Neural progenitor cell (in vitro differentiated cells): Measurements from ENCODE around the gene PACS1. TPM values are rescaled to one million over a fixed set of nuclear protein-coding genes. Genes with fewer than 3 reads are reported as not detected.
A peak's percentile ranks its signal among the peaks of the same experiment; 100 is the strongest.
"Not testable (repeated sequence)": the region's sequence is repeated elsewhere in the genome, so short reads cannot be mapped to it uniquely, and the experiment has no call there.

Experiments
- DNase-seq: peaks from one replicate; pipeline ENCODE4 v3.0.0-alpha.2; 2016; ENCODE audit warnings: low spot score
- H2AFZ ChIP-seq: fragments of 200-600 bp; sonication (generic); replicated peaks from 2 replicates; pipeline ENCODE4 v1.6.1; 2016; ENCODE audit warnings: antibody characterized with exemption
- H3F3A ChIP-seq: fragments of 200-600 bp; sonication (generic); 2 replicates; pipeline ENCODE4 v1.6.1; 2016; ENCODE audit warnings: antibody characterized with exemption, low read depth
- H3K27ac ChIP-seq: fragments of 200-600 bp; sonication (generic); 2 replicates; pipeline ENCODE4 v1.5.1; 2016; ENCODE audit warnings: mild to moderate bottlenecking
- H3K27me3 ChIP-seq: fragments of 200-600 bp; sonication (generic); 2 replicates; pipeline ENCODE4 v1.6.1; 2016; ENCODE audit warnings: mild to moderate bottlenecking, moderate library complexity
- H3K36me3 ChIP-seq: fragments of 200-600 bp; sonication (generic); 2 replicates; pipeline ENCODE4 v1.5.1; 2016
- H3K4me1 ChIP-seq: fragments of 200-600 bp; sonication (generic); 2 replicates; pipeline ENCODE4 v1.6.1; 2016; ENCODE audit warnings: mixed run types
- H3K4me2 ChIP-seq: fragments of 200-600 bp; sonication (generic); 2 replicates; pipeline ENCODE4 v1.6.1; 2016
- H3K4me3 ChIP-seq: fragments of 200-600 bp; sonication (generic); 2 replicates; pipeline ENCODE4 v1.5.1; 2016
- H3K79me2 ChIP-seq: fragments of 200-600 bp; sonication (generic); 2 replicates; pipeline ENCODE4 v1.6.1; 2016; ENCODE audit warnings: low read depth
- H3K9ac ChIP-seq: fragments of 200-600 bp; sonication (generic); 2 replicates; pipeline ENCODE4 v1.6.1; 2016
- H3K9me3 ChIP-seq: fragments of 200-600 bp; sonication (generic); 2 replicates; pipeline ENCODE4 v1.5.1; 2016; ENCODE audit warnings: low read depth
- H4K20me1 ChIP-seq: fragments of 200-600 bp; sonication (generic); 2 replicates; pipeline ENCODE4 v1.6.1; 2016; ENCODE audit warnings: low read depth
- H3K27ac Mint-ChIP-seq: 3 replicates; pipeline ENCODE4 v1.8.0; 2021; ENCODE audit warnings: mixed read lengths
- H3K27me3 Mint-ChIP-seq: 2 replicates; pipeline ENCODE4 v1.8.0; 2022; ENCODE audit warnings: low read depth, mild to moderate bottlenecking, inconsistent platforms, moderate library complexity, mixed read lengths; ENCODE audit not compliant: insufficient read depth
- H3K36me3 Mint-ChIP-seq: 3 replicates; pipeline ENCODE4 v1.8.0; 2021; ENCODE audit warnings: mixed read lengths
- H3K4me1 Mint-ChIP-seq: 3 replicates; pipeline ENCODE4 v1.8.0; 2021; ENCODE audit warnings: mixed read lengths
- H3K4me3 Mint-ChIP-seq: 3 replicates; pipeline ENCODE4 v1.8.0; 2021; ENCODE audit warnings: mild to moderate bottlenecking, moderate library complexity, mixed read lengths
- H3K9me3 Mint-ChIP-seq: 3 replicates; pipeline ENCODE4 v1.8.0; 2020; ENCODE audit warnings: mixed read lengths
- EZH2 ChIP-seq: fragments of 200-600 bp; sonication (generic); IDR thresholded peaks from 2 replicates; pipeline ENCODE4 v1.6.1; 2017; ENCODE audit warnings: antibody characterized with exemption, mild to moderate bottlenecking, moderate library complexity
- EZH2phosphoT487 ChIP-seq: fragments of 200-600 bp; sonication (generic); IDR thresholded peaks from 2 replicates; pipeline ENCODE4 v1.6.1; 2017; ENCODE audit warnings: antibody characterized with exemption
- total RNA-seq: library from RNA; depleted of rRNA; stranded (reverse); fragments of >200 nt; gene quantifications from 2 replicates; pipeline ENCODE4 v1.2.3, GENCODE V29; 2015; ENCODE audit warnings: low replicate concordance
- TF ChIP-seq, protein P1 (sequence below): fragments of 200-600 bp; sonication (generic); IDR thresholded peaks from 2 replicates; pipeline ENCODE4 v1.5.1; 2017; ENCODE audit warnings: antibody characterized with exemption, mild to moderate bottlenecking

Gene PACS1
- total RNA-seq, 1 donor from 2014 or later, result 13.4 TPM

DNA sequence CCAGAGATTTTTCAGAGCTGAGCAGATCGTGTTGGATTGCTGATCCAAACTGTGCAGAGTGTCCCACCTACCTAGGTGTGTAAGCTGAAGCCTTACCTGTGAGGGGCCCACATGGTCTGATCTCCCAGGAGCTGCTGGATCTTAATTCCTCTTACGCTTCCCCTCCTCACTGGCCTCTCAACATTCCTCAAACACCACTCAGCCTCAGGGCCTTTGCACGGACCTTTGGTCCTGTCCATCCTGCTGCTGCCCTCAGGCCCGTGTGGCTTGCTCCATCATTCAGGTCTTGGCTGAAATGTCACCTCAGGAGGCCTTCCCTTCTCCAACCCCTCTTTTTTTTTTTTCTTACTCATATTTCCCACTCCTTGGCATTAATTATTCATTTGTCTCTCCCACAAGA is 177.2 kb downstream of the PACS1 start:
- Histone ChIP-seq H3K36me3 (no peaks in the 10 kb centered on the region), H3K4me3 (no peak overlapping the region), H3K4me1 (no peaks in the 10 kb centered on the region), H3K4me2 (no peak overlapping the region), H3K27me3 (no peaks in the 10 kb centered on the region), H3K9ac (no peak overlapping the region), H3K27ac (no peak overlapping the region), H3F3A (no peaks in the 10 kb centered on the region), H4K20me1 (no peaks in the 10 kb centered on the region), H2AFZ (no peak overlapping the region), H3K9me3 (no peaks in the 10 kb centered on the region), H3K79me2 (no peaks in the 10 kb centered on the region)
- H3K4me1 Mint-ChIP-seq, result peaks cover 7% of the 10 kb centered on the region
- no peak overlapping the region for H3K27ac Mint-ChIP-seq
- no peak for DNase-seq
- no peaks in the 10 kb centered on the region for H3K9me3 Mint-ChIP-seq
- no peak for TF ChIP-seq EZH2phosphoT487
- TF ChIP-seq, protein P1, sequence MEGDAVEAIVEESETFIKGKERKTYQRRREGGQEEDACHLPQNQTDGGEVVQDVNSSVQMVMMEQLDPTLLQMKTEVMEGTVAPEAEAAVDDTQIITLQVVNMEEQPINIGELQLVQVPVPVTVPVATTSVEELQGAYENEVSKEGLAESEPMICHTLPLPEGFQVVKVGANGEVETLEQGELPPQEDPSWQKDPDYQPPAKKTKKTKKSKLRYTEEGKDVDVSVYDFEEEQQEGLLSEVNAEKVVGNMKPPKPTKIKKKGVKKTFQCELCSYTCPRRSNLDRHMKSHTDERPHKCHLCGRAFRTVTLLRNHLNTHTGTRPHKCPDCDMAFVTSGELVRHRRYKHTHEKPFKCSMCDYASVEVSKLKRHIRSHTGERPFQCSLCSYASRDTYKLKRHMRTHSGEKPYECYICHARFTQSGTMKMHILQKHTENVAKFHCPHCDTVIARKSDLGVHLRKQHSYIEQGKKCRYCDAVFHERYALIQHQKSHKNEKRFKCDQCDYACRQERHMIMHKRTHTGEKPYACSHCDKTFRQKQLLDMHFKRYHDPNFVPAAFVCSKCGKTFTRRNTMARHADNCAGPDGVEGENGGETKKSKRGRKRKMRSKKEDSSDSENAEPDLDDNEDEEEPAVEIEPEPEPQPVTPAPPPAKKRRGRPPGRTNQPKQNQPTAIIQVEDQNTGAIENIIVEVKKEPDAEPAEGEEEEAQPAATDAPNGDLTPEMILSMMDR, result no peak
- no peak for TF ChIP-seq EZH2
- H3K36me3 Mint-ChIP-seq, result peaks cover 4% of the 10 kb centered on the region
- peaks cover 11% of the 10 kb centered on the region for H3K27me3 Mint-ChIP-seq
- H3K4me3 Mint-ChIP-seq, result no peak overlapping the region

DNA sequence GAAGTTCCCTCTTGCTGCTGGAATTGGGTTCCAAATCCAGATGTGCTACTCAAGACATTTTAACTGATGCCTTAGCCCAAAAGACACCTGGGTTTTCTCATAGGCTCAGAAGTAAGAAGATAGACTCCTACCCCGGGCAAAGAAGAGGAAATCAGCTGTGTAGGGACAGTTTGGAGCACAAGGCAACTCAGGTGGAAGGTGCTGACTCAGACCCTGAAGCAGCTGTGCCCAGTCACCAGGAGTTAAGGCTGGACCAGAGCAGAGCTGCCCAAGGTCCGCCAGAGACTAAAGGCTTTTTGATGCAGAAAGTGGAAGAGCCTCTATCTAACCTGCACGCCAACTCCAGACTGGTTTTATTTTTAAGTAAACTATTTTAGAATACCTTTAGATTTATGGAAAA is 177.7 kb downstream of the PACS1 start:
- H3K9ac ChIP-seq, result no peak overlapping the region
- no peak overlapping the region for H3K4me2 ChIP-seq
- Mint-ChIP-seq H3K4me1 (peaks cover 7% of the 10 kb centered on the region), H3K27me3 (peaks cover 9% of the 10 kb centered on the region), H3K27ac (no peak overlapping the region), H3K36me3 (peaks cover 4% of the 10 kb centered on the region), H3K4me3 (no peak overlapping the region), H3K9me3 (no peaks in the 10 kb centered on the region)
- no peaks in the 10 kb centered on the region for H4K20me1 ChIP-seq
- no peak overlapping the region for H3K4me3 ChIP-seq
- H3F3A ChIP-seq, result no peaks in the 10 kb centered on the region
- DNase-seq, result no peak
- no peaks in the 10 kb centered on the region for H3K79me2 ChIP-seq
- H3K9me3 ChIP-seq, result no peaks in the 10 kb centered on the region
- H3K27ac ChIP-seq, result no peak overlapping the region
- no peaks in the 10 kb centered on the region for H3K27me3 ChIP-seq
- H3K36me3 ChIP-seq, result no peaks in the 10 kb centered on the region
- TF ChIP-seq EZH2phosphoT487, result no peak
- no peaks in the 10 kb centered on the region for H3K4me1 ChIP-seq
- no peak overlapping the region for H2AFZ ChIP-seq

DNA sequence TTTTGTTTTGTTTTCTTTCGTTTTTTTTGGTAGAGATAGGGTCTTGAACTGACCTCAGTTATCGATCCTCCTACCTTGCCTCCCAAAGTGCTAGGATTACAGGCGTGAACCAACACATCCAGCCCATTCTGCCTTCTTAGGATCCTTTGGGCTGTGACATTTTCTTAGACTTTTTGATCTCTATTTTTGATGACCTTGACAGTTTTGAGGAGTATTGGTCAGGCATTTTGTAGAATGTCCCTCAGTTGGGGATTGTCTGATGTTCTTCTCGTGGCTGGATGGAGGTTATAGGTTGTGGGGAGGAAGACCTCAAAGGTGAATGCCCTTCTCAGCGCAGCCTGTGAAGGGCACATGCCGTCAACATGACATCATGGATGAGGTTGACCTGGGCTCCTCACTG is 178.8 kb downstream of the PACS1 start:
- H3K4me2 ChIP-seq, result no peak overlapping the region
- no peaks in the 10 kb centered on the region for H3K79me2 ChIP-seq
- no peak overlapping the region for H3K4me3 ChIP-seq
- no peak overlapping the region for H2AFZ ChIP-seq
- TF ChIP-seq, protein P1, result no peak
- TF ChIP-seq EZH2, result no peak
- no peak overlapping the region for H3K9ac ChIP-seq
- no peaks in the 10 kb centered on the region for H3K4me1 ChIP-seq
- DNase-seq, result no peak
- Mint-ChIP-seq H3K4me3 (no peak overlapping the region), H3K4me1 (peaks cover 7% of the 10 kb centered on the region), H3K27ac (no peak overlapping the region), H3K36me3 (peaks cover 4% of the 10 kb centered on the region), H3K27me3 (peaks cover 10% of the 10 kb centered on the region), H3K9me3 (no peaks in the 10 kb centered on the region)
- no peaks in the 10 kb centered on the region for H4K20me1 ChIP-seq
- no peaks in the 10 kb centered on the region for H3K27me3 ChIP-seq
- no peaks in the 10 kb centered on the region for H3K36me3 ChIP-seq
- no peak overlapping the region for H3K27ac ChIP-seq
- no peaks in the 10 kb centered on the region for H3K9me3 ChIP-seq
- H3F3A ChIP-seq, result peaks cover 4% of the 10 kb centered on the region

DNA sequence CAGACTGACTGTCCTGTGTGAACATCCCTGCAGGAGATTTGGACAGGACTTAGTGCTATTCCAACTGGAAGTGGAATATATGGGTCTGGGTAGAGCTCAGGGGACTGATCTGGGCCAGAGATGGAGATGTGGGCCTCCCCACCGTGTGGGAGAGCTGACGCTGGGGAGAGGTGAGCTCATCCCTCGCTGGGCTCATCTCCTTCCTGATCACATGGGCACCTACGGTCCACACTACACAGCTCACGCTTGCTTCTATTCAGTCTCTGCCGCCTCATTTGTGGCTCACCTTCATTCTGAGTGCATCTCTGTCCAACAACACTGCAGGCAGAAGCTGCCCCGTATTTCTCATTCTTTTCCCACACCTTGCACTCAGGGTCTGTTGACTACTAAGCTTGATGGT is 181.7 kb downstream of the PACS1 start:
- no peak overlapping the region for H3K27ac Mint-ChIP-seq
- TF ChIP-seq EZH2phosphoT487 (no peak), EZH2 (no peak)
- TF ChIP-seq, protein P1, result no peak
- Histone ChIP-seq H3K4me3 (no peak overlapping the region), H3K36me3 (no peaks in the 10 kb centered on the region), H3K27me3 (no peaks in the 10 kb centered on the region), H3K27ac (no peak overlapping the region), H3K9ac (no peak overlapping the region), H3K4me2 (no peak overlapping the region), H4K20me1 (no peaks in the 10 kb centered on the region), H3K79me2 (no peaks in the 10 kb centered on the region), H3K9me3 (no peaks in the 10 kb centered on the region), H2AFZ (no peak overlapping the region), H3F3A (peaks cover 8% of the 10 kb centered on the region), H3K4me1 (no peaks in the 10 kb centered on the region)
- no peak for DNase-seq
- H3K27me3 Mint-ChIP-seq, result peaks cover 5% of the 10 kb centered on the region
- H3K4me1 Mint-ChIP-seq, result peaks cover 10% of the 10 kb centered on the region
- H3K4me3 Mint-ChIP-seq, result no peak overlapping the region
- H3K36me3 Mint-ChIP-seq, result no peaks in the 10 kb centered on the region
- no peaks in the 10 kb centered on the region for H3K9me3 Mint-ChIP-seq

DNA sequence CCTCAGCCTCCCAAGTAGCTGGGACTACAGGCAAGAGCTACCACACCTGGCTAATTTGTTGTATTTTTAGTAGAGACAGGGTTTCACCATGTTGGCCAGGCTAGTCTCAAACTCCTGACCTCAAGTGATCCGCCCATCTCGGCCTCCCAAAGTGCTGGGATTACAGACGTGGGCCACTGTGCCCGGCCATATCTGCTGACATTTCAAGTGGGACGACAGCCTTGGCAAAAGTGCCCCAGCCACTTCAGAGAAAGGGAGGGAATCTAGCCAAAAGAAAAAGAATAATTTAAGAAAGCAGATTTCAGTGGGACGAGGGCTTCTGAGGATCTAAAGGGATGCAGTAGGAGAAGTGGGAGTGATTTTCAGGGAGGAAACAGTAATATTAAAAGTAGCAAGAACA is 183.0 kb downstream of the PACS1 start:
- H3K27me3 Mint-ChIP-seq, H2AFZ ChIP-seq, H3K9ac ChIP-seq, H3K4me1 ChIP-seq, H3K27me3 ChIP-seq, H3K79me2 ChIP-seq, H3K36me3 ChIP-seq, H3K9me3 ChIP-seq, H3K27ac Mint-ChIP-seq, H3K9me3 Mint-ChIP-seq, H3K4me3 ChIP-seq, H4K20me1 ChIP-seq, H3K4me2 ChIP-seq, H3K27ac ChIP-seq, DNase-seq, H3K36me3 Mint-ChIP-seq: not testable (repeated sequence)
- Mint-ChIP-seq H3K4me1 (peaks cover 13% of the 10 kb centered on the region), H3K4me3 (peak overlapping the region; percentile 52)
- H3F3A ChIP-seq, result peaks cover 19% of the 10 kb centered on the region
